SK-N-SH (cell line): ENCODE measurements around the gene VEZF1.

Experiments used
- TEAD4 ChIP-seq: IDR thresholded peaks from 2 replicates; pipeline ENCODE4 v1.4.0; 2012; ENCODE audit warnings: mild to moderate bottlenecking, borderline replicate concordance; ENCODE audit not compliant: insufficient read depth
- TF ChIP-seq, protein P1 (sequence below): fragments of 200-600 bp; sonication (generic); IDR thresholded peaks from 2 replicates; pipeline ENCODE4 v1.6.1; 2017; ENCODE audit warnings: antibody characterized with exemption, mild to moderate bottlenecking, moderate library complexity

DNA sequence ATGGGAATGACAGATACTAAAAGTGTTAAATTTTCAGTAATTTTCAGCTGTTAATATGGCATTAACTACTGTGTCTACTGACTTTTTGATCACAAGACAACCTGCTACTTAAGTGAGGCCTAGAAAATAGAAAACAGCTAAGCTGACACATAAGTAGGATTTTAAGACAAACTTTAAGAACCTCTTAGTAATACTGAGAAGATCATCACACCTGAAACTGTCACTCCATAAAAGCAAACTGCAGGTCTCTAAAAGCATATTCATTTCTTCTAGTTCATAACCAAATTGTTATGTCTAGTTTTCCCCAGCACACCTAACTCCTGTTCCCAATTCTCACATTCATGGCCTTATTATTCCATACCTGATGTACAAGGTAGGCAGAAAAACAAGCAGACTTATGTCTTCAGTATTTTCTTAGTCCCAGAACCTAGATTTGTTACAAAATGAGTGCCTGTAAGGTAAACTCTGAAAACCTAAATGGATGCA lies 11.0 kb upstream of the VEZF1 start:
- TF ChIP-seq, protein P1, sequence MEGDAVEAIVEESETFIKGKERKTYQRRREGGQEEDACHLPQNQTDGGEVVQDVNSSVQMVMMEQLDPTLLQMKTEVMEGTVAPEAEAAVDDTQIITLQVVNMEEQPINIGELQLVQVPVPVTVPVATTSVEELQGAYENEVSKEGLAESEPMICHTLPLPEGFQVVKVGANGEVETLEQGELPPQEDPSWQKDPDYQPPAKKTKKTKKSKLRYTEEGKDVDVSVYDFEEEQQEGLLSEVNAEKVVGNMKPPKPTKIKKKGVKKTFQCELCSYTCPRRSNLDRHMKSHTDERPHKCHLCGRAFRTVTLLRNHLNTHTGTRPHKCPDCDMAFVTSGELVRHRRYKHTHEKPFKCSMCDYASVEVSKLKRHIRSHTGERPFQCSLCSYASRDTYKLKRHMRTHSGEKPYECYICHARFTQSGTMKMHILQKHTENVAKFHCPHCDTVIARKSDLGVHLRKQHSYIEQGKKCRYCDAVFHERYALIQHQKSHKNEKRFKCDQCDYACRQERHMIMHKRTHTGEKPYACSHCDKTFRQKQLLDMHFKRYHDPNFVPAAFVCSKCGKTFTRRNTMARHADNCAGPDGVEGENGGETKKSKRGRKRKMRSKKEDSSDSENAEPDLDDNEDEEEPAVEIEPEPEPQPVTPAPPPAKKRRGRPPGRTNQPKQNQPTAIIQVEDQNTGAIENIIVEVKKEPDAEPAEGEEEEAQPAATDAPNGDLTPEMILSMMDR: no peak
- TF ChIP-seq TEAD4: no peak
